ENCODE measurements around the gene OR2Y1. TPM values are rescaled to one million over a fixed set of nuclear protein-coding genes. Genes with fewer than 3 reads are reported as not detected.

The OR2Y1 gene
- total and polyA plus RNA-seq, 2 of the 4 experiments (the other 2 are of a cell fraction) = not detected

DNA sequence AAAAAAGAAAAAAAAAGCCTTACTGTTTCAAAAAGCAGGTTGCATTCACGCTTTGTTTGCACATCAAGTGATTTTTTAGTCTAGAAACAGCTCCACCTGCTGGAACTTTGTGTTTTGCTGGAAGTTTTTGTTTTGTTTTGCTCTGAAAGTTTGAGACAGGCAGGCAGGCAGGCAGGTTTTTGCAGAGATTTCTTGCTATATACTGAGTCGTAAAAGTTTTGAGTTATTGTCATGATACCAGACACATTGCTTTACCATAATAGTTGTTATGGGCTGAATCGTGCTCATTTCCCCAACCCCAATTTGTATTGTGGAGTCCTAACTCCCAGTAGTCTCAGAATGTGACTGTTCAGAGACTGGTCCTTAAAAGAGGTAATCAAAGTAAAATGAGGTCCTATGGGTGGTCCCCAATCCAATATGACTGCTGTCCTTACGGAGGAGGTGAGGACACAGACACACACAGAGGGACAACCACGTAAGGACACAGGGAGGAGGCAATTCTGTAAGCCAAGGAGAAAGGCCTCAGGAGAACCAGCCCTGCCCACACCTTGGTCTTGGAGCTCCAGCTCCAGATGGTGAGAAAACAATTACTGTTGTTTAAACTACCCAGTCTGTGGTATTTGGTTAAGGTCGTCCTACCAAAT lies 20.9 kb downstream of the OR2Y1 start:
- Histone ChIP-seq H3K18ac (ENCODE audit: low read depth, low read length) (no peak overlapping the region), H4K20me1 (ENCODE audit: insufficient read depth, low read length) (no peaks in the 10 kb centered on the region), H3K4me1 (ENCODE audit: control insufficient read depth, insufficient read depth, low read length) (no peaks in the 10 kb centered on the region), H3K9me3 (ENCODE audit: control insufficient read depth, insufficient read depth, low read length) (no peaks in the 10 kb centered on the region), H2BK20ac (ENCODE audit: low read depth, low read length) (no peak overlapping the region), H3K4me3 (ENCODE audit: insufficient read depth, low read depth, low read length) (no peak overlapping the region), H3K56ac (ENCODE audit: extremely low read depth, insufficient read depth, low read length) (no peak overlapping the region), H3K79me1 (ENCODE audit: low read depth in 1 of 2, low read length in 2 of 2) (no peaks in the 10 kb centered on the region), H3K14ac (replicated peaks; ENCODE audit: low read depth, low read length) (no peak overlapping the region), H3K27me3 (ENCODE audit: control insufficient read depth, insufficient read depth, low read length) (no peaks in the 10 kb centered on the region), H3K27ac (ENCODE audit: insufficient read depth, low read length) (no peak overlapping the region), H4K8ac (ENCODE audit: low read depth in 2 of 2, low read length in 2 of 2) (no peak overlapping the region), H3K4ac (ENCODE audit: low read depth, low read length) (no peak overlapping the region), H2BK120ac (ENCODE audit: low read depth, low read length) (no peak overlapping the region), H4K91ac (ENCODE audit: insufficient read depth, low read depth, low read length) (no peak overlapping the region), H3K9ac (ENCODE audit: low read depth, low read length) (no peak overlapping the region), H3K23ac (ENCODE audit: low read depth, low read length) (no peak overlapping the region), H3K4me2 (ENCODE audit: low read depth, low read length) (no peak overlapping the region), H2AK5ac (ENCODE audit: low read depth, low read length) (no peak overlapping the region), H4K5ac (ENCODE audit: low read depth, low read length) (no peak overlapping the region), H2BK15ac (ENCODE audit: low read depth, low read length) (no peak overlapping the region), H3K36me3 (ENCODE audit: control insufficient read depth, insufficient read depth, low read length) (no peaks in the 10 kb centered on the region), H2AFZ (replicated peaks; ENCODE audit: low read length, poor library complexity) (no peak overlapping the region), H2BK5ac (ENCODE audit: low read depth, low read length, poor library complexity, severe bottlenecking) (no peak overlapping the region), H2AK9ac (replicated peaks; ENCODE audit: low read depth, low read length, poor library complexity) (no peak overlapping the region), H3K9me1 (ENCODE audit: insufficient read depth, low read length) (no peaks in the 10 kb centered on the region)
- intact Hi-C loops (cut with micrococcal nuclease) (loop anchor here (2.0 kb wide), 1 partner anchor 426 kb away; the partner anchor contains the start of gene MAPK9), dilution Hi-C loops (cut with HindIII; ENCODE audit: low sequenced_read_pairs, unreplicated experiment) (no loop called here), in situ Hi-C loops (cut with MboI; ENCODE audit: low sequenced_read_pairs) (no loop called here)
- POLR2A ChIA-PET (ENCODE audit: unreplicated experiment) = interaction anchor here (0.5 kb wide), 1 partner anchor 345 kb away, joined by 6 read pairs; no protein-coding TSS in a partner anchor
- TF ChIP-seq RAD21 (IDR thresholded peaks at IDR 0.05; ENCODE audit: low read length) = peak; percentile 34
- no peak for TF ChIP-seq CHD1 (IDR thresholded peaks at IDR 0.05; ENCODE audit: low read depth, low read length)
- TF ChIP-seq, protein P1, sequence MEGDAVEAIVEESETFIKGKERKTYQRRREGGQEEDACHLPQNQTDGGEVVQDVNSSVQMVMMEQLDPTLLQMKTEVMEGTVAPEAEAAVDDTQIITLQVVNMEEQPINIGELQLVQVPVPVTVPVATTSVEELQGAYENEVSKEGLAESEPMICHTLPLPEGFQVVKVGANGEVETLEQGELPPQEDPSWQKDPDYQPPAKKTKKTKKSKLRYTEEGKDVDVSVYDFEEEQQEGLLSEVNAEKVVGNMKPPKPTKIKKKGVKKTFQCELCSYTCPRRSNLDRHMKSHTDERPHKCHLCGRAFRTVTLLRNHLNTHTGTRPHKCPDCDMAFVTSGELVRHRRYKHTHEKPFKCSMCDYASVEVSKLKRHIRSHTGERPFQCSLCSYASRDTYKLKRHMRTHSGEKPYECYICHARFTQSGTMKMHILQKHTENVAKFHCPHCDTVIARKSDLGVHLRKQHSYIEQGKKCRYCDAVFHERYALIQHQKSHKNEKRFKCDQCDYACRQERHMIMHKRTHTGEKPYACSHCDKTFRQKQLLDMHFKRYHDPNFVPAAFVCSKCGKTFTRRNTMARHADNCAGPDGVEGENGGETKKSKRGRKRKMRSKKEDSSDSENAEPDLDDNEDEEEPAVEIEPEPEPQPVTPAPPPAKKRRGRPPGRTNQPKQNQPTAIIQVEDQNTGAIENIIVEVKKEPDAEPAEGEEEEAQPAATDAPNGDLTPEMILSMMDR (conservative IDR thresholded peaks at IDR 0.05; ENCODE audit: low read depth, low read length) = peak; percentile 56
- TF ChIP-seq RCOR1 (IDR thresholded peaks at IDR 0.05; ENCODE audit: insufficient replicate concordance, low read length) = no peak
- WGBS, 2 experiments (ENCODE audit: extremely low coverage in 2 of 2, insufficient read length in 1 of 2) = 47% methylated on average over 2 of the region's 6 CpGs; no CpG with 5 or more reads in 1 of the 2 experiments
- no TSS peak for BruUV-seq (replicated peaks)
- CTCF ChIA-PET = interaction anchor here (0.6 to 1.7 kb wide), 9 partner anchors 9 to 1911 kb away, joined by 3 to 7 read pairs (median 3); no protein-coding TSS in a partner anchor
- no peak for ATAC-seq (ENCODE audit: low read depth)
- DNase-seq = peak; percentile 31
